Measurements from ENCODE around the gene TMEM163.

- no peak for TF ChIP-seq CTCF (IDR thresholded peaks at IDR 0.05)
- TF ChIP-seq POLR2AphosphoS5 (IDR thresholded peaks at IDR 0.05) = no peak
- no peak for TF ChIP-seq POLR2A (IDR thresholded peaks at IDR 0.05)
Measured at GRCh38 chr2:134714228-134714627, 4.6 kb downstream of the TMEM163 start.
